Measurements from ENCODE around the gene CKB.

- TF ChIP-seq POLR2A (IDR thresholded peaks at IDR 0.05) (no peak), CTCF (IDR thresholded peaks at IDR 0.05) (no peak)
Measured at GRCh38 chr14:103545219-103545914, 22.7 kb upstream of the CKB start.
